Measurements from ENCODE around the gene ZKSCAN3. TPM values are rescaled to one million over a fixed set of nuclear protein-coding genes. Genes with fewer than 3 reads are reported as not detected.
"Not testable (repeated sequence)": the region's sequence is repeated elsewhere in the genome, so short reads cannot be mapped to it uniquely, and the experiment has no call there.

Gene ZKSCAN3
- polyA plus RNA-seq, 4 donors: 8.1 to 11.7 (median 10.2) TPM

DNA sequence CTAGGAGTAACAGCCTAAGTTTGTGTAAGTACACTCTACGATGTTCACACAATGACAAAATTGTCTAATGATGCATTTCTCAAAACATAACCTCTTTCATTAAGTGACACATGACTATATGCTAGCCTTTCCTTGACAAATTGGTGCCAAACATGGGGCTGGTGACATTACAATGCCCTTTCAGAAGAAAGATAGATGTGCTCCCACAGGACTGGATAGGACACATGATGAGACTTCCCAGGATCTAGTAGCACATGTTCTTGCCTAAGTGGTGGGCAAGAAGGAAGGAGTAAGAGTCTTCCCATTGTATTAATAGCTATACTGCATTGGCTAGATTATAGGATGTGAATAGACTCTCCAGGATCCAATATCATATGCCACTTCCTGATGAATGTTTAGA lies 21.5 kb downstream of the ZKSCAN3 start:
- no peak for DNase-seq (ENCODE audit: low read depth in 4 of 4, low spot score in 3 of 4)

DNA sequence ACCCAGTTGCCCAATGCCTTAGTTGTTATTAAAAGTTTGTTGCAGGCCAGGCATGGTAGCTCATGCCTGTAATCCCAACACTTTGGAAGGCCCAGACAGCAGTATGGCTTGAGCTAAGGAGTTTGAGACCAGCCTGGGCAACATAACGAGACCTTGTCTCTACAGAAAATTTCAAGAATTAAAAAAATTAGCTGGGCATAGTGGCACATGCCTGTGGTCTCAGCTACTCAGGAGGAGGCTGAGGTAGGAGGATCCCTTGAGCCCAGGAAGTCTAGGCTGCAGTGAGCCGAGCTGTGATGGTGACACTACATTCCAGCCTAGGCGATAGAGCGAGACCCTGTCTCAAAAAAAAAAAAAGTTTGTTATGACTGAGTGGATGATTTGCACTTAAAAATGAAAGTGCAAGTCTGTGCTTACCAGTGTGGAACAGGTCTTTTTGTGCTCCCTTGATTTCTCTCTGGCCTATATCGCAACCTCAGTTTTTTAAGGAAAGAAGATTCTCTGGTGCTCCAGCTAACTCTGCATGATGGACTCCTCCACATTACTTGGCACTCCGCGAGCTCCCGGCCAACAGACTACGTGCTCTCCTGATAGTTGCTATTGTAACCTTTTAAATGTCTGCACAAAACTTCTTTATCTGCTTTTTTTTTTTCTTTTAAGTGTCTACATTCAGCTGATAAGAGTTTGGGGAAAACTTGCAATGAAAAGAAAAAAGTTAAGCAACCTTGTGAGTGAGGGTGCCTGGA lies 22.1 kb downstream of the ZKSCAN3 start:
- DNase-seq (ENCODE audit: low read depth in 4 of 4, low spot score in 3 of 4): no peak

DNA sequence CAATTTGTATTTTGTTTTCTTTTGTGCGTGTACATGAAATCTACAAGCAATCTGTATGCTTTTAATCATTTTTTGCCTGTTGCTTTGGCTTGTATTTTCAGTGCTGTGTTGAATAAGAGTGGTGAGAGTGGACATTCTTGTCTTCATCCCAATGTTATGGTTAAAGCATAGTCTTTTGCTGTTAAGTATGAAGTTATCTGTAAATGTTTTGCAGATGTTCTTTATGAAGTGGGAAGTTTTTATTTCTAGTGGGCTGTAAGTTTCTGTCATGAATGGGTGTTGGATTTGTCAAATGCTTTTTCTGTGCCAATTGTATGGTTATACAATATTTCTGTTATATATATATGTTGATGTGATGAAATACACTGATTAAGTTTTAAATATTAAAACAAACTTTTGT lies 24.2 kb downstream of the ZKSCAN3 start:
- no peak for DNase-seq (ENCODE audit: low read depth in 4 of 4, low spot score in 3 of 4)

DNA sequence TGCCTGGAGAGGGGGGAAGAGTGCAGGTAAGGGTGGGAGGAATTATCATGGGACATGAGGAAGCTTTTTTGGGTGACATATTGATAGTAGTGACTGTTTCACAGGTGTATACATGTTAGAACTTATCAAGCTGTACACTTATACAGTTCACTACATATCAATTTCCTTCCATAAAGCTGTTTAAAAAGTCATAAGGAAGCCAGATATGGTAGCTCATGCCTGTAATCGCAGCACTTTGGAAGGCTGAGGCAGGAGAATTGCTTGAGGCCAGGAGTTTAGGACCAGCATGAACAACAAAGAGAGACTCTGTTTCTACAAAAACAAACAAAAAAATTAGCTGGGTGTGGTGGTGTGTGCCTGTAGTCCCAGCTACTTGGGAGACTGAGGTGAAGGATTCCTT lies 28.1 kb downstream of the ZKSCAN3 start:
- no peak for DNase-seq (ENCODE audit: low read depth in 4 of 4, low spot score in 3 of 4)

DNA sequence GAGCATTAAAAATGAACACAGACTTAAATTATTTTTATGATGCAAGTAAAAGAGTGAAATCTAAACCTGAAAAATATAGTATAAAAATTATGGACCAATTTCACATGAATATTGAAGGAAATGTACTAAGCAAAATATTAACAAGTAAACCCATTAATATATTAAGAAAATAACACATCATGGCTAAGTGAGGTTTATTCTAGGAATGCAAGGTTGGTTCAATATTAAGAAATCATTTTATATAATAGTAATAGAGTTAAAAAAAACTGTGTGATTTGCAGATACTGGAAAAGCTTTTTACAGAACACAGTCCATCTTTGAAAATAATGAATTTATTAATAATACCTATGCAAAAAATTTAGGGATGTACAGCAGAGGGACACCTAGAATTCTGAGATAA lies 28.9 kb downstream of the ZKSCAN3 start:
- no peak for DNase-seq (ENCODE audit: low read depth in 4 of 4, low spot score in 3 of 4)

DNA sequence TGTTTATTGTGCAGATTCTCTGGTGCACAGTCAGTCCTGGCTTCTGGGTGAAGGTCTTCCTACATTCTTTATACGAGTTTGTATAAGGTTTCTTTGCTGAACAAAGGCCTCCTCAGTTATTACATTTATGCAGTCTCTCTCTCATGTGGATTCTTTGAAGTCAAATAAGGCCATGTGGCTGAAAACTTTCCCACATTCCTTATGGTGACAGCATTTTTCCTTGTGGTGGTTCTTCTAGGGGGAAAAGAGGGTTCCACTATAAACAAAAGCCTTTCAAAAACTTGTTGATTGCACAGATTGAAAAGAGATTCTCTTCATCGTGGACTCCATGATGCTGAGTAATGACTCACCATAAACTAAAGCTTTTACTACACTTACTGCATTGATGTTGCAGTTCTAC lies 30.6 kb downstream of the ZKSCAN3 start:
- DNase-seq (ENCODE audit: low read depth in 4 of 4, low spot score in 3 of 4): no peak

DNA sequence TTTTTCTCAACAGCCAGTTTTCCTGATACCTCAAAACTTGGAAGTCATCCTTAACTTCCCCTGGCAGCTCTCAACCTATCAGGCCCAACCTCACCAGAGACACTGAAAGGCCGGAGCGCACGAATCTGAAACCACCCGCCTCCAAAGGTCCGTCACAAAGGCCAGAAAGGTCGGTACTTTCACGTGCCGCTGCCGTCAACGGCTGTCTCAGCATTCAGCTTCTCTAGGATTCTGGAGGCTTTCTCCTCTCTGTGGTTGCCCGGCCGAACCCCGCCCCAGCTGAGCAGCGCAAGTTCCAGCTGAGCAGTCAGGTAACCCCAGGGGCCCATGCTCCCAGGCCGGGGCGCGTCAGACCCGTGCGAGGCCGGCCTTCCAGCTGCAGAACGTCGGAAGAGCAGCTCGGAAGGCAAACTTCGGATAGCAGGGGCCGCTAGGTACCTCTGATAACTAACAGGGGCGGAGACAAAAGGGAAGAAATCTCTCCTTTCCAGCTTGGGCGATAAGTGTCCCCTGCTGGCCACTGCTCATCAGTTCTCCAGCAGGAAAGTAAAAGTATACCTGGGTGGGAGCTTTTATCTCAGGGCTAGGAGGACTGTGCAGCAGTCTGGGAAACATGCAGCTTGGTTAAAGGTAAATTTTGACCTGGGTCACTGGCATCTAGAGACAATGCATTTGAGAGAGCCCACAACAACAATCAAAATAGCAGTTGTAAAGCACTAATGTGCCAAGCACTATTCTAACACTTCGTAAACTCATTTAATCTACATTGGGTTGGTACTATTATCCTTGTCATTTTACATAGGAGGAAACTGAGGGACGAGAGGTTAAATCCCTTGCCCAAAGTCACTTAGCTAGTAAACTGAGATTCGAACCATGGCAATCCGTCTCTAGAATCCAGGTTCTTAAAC lies 33.7 kb downstream of the ZKSCAN3 start:
- peak; percentile 71 to 78 (median 77) for DNase-seq (ENCODE audit: low read depth in 4 of 4, low spot score in 3 of 4)

DNA sequence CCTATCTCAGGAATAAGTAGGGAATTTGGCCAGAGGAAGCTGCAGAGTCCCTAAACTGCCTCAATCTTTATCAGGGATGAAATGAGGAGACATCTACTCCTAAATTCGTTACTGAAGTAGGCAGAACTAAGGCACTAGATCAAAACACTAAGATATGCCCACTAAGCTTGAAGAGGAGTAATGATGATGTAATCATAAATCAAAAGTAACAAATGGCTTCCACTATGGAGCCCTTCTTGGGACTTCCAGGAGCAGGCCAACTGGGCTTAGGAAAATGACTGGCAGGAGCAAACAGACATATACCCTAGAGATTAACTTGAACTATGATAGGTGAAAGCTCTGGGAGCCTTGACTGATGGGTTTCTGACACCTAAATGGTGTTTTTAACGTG lies 34.4 kb downstream of the ZKSCAN3 start:
- DNase-seq (ENCODE audit: low read depth in 4 of 4, low spot score in 3 of 4): no peak

DNA sequence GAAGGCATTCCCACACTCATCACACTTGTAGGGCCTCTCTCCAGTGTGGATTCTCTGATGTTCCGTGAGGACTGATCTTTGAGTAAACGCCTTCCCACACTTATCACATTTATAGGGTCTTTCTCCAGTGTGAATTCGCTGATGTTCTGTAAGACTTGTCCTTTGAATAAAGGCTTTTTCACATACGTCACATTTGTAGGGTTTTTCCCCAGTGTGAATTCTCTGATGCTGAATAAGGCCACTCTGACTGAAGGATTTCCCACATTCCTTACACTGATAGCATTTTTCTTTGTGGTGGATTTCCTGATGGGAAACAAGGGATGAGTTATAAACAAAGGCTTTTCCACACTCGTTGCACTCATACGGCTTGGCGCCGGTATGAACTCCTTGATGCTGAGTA lies 40.9 kb downstream of the ZKSCAN3 start:
- DNase-seq (ENCODE audit: low read depth in 4 of 4, low spot score in 3 of 4): no peak

DNA sequence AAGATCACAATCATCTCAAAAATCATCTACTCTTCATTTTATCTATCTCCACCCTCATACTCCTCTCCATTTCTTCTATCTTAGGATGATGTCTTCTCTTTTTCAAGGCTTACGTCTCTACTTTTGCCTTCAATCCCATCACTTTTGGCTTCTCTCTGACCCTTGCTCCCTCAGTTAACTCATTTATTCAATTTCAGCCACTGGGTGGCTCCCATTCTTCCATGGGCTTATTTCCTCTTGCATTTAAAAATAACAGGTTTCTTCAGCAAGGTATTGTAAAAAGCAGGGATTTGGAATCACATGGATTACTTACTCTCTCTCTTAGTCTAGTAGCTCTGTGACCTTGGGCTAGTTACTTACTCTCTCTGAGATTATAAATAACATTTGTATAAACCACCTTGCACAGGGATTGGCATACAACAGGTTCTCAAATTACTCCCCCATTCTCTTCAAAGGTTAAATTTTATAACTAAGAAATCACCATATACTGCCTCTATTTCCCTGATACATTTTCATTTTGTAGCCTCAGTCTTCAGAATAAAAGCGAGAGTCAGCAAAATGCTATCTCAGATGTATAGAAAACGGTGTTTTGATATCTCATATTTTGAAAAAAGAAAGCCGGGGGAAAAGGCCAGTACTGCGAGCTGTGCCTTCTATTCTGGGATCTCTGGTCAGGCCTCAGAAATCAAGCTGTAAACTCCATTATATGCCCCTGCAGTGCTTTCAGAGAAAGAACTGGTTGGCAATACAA lies 44.3 kb downstream of the ZKSCAN3 start:
- no peak for DNase-seq (ENCODE audit: low read depth in 4 of 4, low spot score in 3 of 4)

DNA sequence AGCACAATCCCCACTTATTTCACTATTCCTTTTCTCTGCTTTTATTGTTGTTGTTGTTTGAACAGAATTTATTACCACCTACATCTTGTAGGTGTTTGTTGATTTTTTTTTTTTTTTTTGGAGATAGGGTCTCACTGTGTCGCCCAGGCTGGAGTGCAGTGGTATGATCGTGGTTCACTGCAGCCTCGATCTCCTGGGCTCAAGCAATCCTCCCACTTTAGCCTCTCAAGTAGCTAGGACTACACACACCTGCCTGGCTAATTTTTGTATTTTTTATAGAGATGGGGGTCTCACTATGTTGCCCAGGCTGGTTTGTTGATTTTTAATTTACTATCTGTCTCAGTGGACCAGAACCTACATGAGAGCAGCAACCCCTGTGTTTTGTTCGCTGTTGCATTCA lies 46.2 kb downstream of the ZKSCAN3 start:
- DNase-seq (ENCODE audit: low read depth in 4 of 4, low spot score in 3 of 4): no peak

DNA sequence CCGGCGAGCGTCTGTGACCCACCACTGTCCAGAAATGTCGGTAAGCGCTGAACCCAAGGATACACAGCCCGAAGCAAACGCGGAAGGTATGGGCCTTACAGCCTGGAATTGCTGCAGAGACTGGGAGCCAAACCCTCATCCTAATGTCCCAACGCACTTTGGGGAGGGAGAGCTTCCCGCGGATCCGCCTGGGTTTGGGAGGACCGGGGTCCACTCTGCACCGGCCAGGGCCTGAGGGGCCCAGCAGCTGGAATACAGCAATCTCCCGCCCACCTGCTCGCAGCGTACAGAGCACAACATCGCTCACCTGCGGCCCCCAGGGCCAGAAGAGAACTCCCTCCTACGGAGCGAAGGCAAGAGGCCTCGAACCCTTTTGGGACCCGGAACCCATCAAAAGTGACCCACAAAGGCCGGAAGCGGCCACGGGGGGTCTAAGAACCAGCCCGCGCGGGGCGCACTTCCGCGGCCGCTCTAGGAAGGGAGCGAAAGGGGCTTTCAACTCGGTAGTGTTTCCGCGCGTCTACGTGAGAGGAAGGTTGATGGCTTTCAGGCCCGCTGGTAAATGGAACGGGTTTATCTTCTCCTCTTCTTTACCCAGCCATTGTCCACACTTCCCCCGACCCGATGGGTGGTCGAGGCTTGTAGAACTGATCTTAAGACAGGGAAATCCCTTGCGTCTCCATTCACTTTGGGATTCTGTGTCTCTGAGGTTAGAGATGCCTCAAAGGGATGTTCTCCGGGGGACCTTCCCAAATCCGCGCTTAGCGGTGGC lies 49.8 kb downstream of the ZKSCAN3 start, which contains the start of gene ZSCAN12:
Gene ZSCAN12 (minus strand): TSS at position 398 of the 772 bp plus-strand sequence. CDS start 1,342 bp downstream, outside the sequence.
- peak; percentile 70 to 83 (median 82) for DNase-seq (ENCODE audit: low read depth in 4 of 4, low spot score in 3 of 4)

DNA sequence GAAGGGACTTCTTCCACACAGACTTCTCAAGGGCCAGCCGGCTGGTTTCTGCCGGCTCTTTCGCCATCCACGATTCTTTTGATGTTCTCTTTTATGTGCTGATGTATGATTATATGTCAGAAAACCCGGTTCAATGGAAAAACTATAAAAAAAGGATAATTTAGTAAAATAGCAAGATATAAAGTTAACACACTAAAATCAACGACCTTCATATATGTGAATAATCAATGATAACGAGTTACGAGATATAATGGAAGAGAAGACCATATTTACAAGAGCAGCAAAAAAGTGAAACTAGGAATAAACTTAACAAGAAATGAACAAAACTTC lies 50.3 kb downstream of the ZKSCAN3 start:
- DNase-seq (ENCODE audit: low read depth in 4 of 4, low spot score in 3 of 4): no peak

DNA sequence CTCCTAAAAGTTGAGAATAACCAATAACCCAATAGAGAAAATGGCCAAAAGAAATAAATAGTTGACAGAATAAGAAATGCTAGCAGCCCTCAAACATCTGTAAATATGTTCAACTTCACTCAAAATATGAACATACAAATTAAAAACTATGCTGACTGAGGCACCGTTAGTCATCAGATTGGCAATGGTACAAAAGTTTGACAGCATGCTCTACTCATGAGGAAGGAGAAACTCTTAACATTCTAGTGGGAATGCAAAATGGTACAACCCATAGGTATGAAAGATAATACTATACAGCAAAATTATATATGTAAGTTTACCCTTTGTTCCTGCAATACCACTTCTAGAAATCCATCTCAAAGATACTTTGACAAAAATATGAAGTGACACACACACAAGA lies 51.4 kb downstream of the ZKSCAN3 start:
- no peak for DNase-seq (ENCODE audit: low read depth in 4 of 4, low spot score in 3 of 4)

DNA sequence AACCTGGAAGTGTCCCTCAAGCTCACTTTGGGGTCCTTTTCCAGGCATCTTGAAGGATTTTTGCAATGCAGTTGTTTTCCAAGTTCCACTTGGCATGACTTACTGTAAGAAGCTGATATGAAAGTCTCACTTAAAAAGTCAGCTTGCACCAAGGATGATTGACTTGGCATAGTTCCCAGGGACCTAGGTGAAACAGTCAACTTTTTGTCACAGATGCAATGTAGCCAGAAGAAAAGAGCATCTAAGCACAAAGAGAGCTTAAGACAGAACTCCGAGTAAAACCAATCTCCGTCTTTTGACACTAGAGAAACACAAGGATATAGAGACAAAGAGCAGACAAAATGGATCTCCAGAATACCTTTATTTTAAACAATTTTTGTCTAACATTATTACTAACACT lies 52.5 kb downstream of the ZKSCAN3 start:
- DNase-seq (ENCODE audit: low read depth in 4 of 4, low spot score in 3 of 4): no peak

DNA sequence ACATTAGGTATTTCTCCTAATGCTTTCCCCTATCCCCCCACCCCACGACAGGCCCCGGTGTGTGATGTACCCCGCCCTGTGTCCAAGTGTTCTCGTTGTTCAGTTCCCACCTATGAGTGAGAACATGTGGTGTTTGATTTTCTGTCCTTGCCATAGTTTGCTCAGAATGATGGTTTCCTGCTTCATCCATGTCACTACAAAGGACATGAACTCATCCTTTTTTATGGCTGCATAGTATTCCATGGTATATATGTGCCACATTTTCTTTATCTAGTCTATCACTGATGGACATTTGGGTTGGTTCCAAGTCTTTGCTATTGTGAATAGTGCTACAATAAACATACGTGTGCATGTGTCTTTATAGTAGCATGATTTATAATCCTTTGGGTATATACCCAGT lies 54.2 kb downstream of the ZKSCAN3 start:
- not testable (repeated sequence) for DNase-seq (ENCODE audit: low read depth in 4 of 4, low spot score in 3 of 4)

DNA sequence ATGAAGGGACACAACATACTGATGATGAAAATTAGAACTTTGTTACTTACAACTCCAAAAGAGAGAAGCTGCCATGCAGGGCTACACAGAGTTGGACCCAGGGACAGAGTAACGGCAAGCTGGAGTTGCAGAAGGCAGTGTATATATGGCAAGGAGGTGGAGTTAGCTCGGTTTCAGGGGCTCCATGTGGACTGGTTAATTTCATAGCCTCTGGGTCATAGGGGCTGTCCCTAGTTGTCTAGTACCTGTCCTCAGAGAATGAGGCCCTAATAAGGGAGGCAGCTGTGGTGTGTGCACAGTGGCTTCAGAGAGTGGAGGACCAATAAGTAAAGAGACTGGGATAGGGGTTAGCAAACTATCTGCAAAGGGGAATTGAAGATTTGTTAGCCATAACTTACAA lies 57.7 kb downstream of the ZKSCAN3 start:
- DNase-seq (ENCODE audit: low read depth in 4 of 4, low spot score in 3 of 4): no peak

DNA sequence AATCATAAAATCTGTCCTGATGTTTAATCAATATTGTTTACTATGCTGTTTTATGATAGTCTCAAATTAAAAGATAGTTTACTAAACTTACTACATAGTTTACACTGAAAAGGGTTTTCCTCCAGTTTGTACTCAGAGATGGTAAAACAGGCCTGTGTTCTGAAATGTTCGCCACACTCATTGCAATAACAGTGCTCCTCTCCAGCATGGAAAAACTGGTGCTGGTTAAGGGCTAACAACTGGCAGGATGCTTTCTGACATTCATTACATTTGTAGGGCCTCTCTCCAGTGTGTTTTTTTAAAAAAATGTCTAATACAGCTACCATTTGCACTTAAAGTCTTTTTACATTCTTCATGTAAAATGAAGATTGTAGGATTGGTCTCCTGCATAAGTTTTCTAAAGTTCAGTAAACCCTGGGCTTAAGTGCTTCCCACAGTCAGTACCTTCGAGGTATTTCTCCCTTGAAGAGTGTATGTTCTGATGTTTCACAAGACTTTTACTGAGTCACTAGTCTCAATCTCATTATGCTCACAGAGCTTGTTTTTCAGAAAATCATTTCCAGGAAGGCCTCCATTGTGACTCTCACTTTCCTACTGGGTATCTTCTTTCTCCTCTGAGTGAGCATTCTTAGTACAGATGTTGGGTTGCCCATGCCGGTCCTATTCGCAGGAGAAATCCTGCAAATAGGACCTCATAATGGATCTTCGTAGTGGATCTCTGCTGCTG lies 58.5 kb downstream of the ZKSCAN3 start:
- no peak for DNase-seq (ENCODE audit: low read depth in 4 of 4, low spot score in 3 of 4)

DNA sequence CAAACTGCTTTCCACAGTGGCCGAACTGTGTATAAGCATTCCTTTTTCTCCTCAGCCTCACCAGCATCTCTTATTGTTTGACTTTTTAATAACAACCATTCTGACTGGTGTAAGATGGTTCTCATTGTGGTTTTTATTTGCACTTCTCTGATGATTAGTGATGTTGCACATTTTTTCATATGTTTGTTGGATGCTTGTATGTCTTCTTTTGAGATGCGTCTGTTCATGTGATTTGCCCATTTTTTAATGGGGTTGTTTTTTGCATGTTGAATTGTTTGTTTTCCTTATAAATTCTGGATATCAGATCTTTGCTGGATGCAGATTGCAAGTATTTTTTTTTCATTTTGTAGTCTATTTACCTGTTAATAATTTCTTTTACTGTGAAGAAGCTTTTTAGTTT lies 61.0 kb downstream of the ZKSCAN3 start:
- no peak for DNase-seq (ENCODE audit: low read depth in 4 of 4, low spot score in 3 of 4)

DNA sequence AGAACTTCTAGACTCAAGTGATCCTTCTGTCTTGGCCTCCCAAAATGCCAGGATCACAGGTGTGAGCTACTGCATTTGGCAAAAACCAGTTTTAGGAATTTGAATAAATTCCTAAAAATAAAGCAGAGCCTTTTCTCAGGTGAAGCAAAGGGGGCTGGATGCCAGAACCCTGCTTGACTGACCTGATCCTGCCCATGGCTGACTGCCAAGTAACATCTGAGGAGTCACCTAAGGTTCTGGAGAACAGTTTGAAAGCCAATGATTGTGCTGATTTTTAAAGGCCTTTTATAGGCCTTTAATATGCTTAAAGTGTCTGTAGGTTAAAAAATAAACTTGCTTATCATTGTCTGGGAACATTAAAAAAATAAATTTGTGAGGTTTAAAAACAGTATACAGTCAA lies 63.9 kb downstream of the ZKSCAN3 start:
- DNase-seq (ENCODE audit: low read depth in 4 of 4, low spot score in 3 of 4): no peak
